ENCODE data around the gene GIPC1. TPM values are rescaled to one million over a fixed set of nuclear protein-coding genes. Genes with fewer than 3 reads are reported as not detected.

The GIPC1 gene
- total and polyA plus RNA-seq, 2 of the 4 experiments (the other 2 are of a cell fraction) = 74.2 to 133 TPM

GRCh38 chr19:14473978-14474578 is 21.8 kb downstream of the GIPC1 start:
- H3K56ac ChIP-seq (ENCODE audit: extremely low read depth, insufficient read depth, low read length) = no peak overlapping the region
- H3K27me3 ChIP-seq (ENCODE audit: control insufficient read depth, insufficient read depth, low read length) = no peaks in the 10 kb centered on the region
- peak overlapping the region; percentile 97; the same call in 1 of the 2 replicates for H2AK5ac ChIP-seq (ENCODE audit: low read depth, low read length)
- intact Hi-C loops (cut with micrococcal nuclease) = no loop called here
- H2BK20ac ChIP-seq (ENCODE audit: low read depth, low read length) = no peak overlapping the region
- peaks cover 27% of the 10 kb centered on the region; the same call in 1 of the 2 replicates for H3K36me3 ChIP-seq (ENCODE audit: control insufficient read depth, insufficient read depth, low read length)
- H4K5ac ChIP-seq (ENCODE audit: low read depth, low read length) = no peak overlapping the region
- in situ Hi-C loops (cut with MboI; ENCODE audit: low sequenced_read_pairs) = loop anchor here (10.0 kb wide), 1 partner anchor 589 kb away; no protein-coding TSS in a partner anchor
- H3K27ac ChIP-seq (ENCODE audit: insufficient read depth, low read length) = no peak overlapping the region
- no peak overlapping the region for H3K14ac ChIP-seq (replicated peaks; ENCODE audit: low read depth, low read length)
- no peak overlapping the region for H2BK15ac ChIP-seq (ENCODE audit: low read depth, low read length)
- H3K4me1 ChIP-seq (ENCODE audit: control insufficient read depth, insufficient read depth, low read length) = peaks cover 31% of the 10 kb centered on the region
- no peak overlapping the region for H3K4me3 ChIP-seq (ENCODE audit: insufficient read depth, low read depth, low read length)
- ChIA-PET CTCF (no interaction called here), POLR2A (ENCODE audit: unreplicated experiment) (no interaction called here)
- ATAC-seq (ENCODE audit: low read depth) (no peak), DNase-seq (no peak)
- BruUV-seq (replicated peaks) = no TSS peak
- no peak overlapping the region for H3K9ac ChIP-seq (ENCODE audit: low read depth, low read length)
- dilution Hi-C loops (cut with HindIII; ENCODE audit: low sequenced_read_pairs, unreplicated experiment) = no loop called here
- peaks cover 0 to 19% of the 10 kb centered on the region in 2 experiments; a peak in 2 of 4 replicates for H3K79me1 ChIP-seq (ENCODE audit: low read depth in 1 of 2, low read length in 2 of 2)
- TF ChIP-seq ELK1 (IDR thresholded peaks at IDR 0.05; ENCODE audit: borderline replicate concordance, low read depth, low read length) = no peak
- TF ChIP-seq POLR2A (IDR thresholded peaks at IDR 0.05; ENCODE audit: low read depth, low read length) = no peak
- no peak for TF ChIP-seq MAFK (IDR thresholded peaks at IDR 0.05; ENCODE audit: low read depth, low read length)
- no peak overlapping the region for H3K23ac ChIP-seq (ENCODE audit: low read depth, low read length)
- H2AFZ ChIP-seq (replicated peaks; ENCODE audit: low read length, poor library complexity) = no peak overlapping the region
- no peak overlapping the region for H2BK5ac ChIP-seq (ENCODE audit: low read depth, low read length, poor library complexity, severe bottlenecking)
- peaks cover 12% of the 10 kb centered on the region for H4K20me1 ChIP-seq (ENCODE audit: insufficient read depth, low read length)
- no peak overlapping the region for H3K4me2 ChIP-seq (ENCODE audit: low read depth, low read length)
- no peak overlapping the region for H4K8ac ChIP-seq (ENCODE audit: low read depth in 2 of 2, low read length in 2 of 2)
- no peak overlapping the region for H3K18ac ChIP-seq (ENCODE audit: low read depth, low read length)
- no peak overlapping the region for H4K91ac ChIP-seq (ENCODE audit: insufficient read depth, low read depth, low read length)
- H3K4ac ChIP-seq (ENCODE audit: low read depth, low read length) = no peak overlapping the region
- 0 out of 2 replicates have a peak, but pooled peaks cover 5% of the 10 kb centered on the region for H3K9me1 ChIP-seq (ENCODE audit: insufficient read depth, low read length)
- WGBS, 2 experiments (ENCODE audit: extremely low coverage in 2 of 2, insufficient read length in 1 of 2) = 66% methylated on average over 41 of the region's 53 CpGs; no CpG with 5 or more reads in 1 of the 2 experiments
- no peaks in the 10 kb centered on the region for H3K9me3 ChIP-seq (ENCODE audit: control insufficient read depth, insufficient read depth, low read length)
- H2AK9ac ChIP-seq (replicated peaks; ENCODE audit: low read depth, low read length, poor library complexity) = peak overlapping the region; percentile 50
- H2BK120ac ChIP-seq (ENCODE audit: low read depth, low read length) = no peak overlapping the region
